ENCODE results near the gene KLK11.

KLK11 gene

DNA sequence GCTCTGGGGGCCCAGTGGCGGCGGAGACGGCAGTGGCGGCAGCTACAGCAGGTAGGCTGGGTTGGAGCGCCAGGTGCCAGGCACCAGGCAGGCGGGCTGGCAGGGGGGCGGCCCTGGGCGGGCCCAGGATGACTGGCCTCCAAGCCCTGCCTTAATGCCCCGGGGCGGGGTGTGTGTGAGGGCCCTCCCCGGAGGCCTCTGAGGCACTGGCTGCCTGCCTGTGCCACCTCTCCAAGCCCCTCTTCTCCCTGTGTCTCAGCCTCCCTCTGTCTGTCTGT, at the start of gene KLK11:
Gene KLK11 (minus strand): TSS at position 63 of the 278 bp plus-strand sequence. CDS start 985 bp downstream, outside the sequence.
- no peak within 1 kb of the TSS for H3K4me3 ChIP-seq (ENCODE audit: low read depth, low read length)

DNA sequence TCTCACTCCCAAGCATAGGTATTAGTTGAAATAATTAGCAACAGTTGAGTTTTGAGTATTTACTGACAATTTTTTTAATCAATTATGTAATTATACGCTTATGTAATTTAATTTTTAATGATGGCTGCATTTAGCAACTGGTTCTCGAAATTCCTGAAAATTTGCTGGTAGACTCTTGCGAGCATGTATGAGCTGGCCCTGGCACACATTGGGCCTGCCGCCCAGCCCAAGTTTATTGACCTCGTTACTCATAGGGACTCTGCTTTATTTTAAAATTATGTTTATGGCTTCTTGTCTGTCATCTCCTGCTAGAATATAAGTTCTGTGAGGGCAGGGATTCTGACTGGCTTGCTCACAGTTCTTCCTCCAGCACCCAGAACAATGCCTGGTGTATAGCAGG, 49.6 kb upstream of the KLK11 start:
- H3K4me3 ChIP-seq (ENCODE audit: low read depth, low read length), result no peak overlapping the region

DNA sequence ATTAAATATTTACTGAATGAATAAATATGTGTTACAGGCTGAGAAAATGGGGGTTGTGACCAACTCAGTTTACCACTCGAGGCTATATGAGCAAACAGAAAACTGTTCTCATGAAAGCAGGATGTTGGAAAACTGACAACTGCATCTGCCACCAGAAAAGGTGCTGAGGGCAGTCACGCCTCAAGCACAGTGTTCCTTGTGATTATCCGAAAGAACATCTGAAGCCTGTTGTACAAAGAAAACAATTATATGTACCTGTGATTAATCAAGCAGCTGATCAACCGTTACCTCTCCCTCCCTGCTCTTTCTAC, 44.6 kb upstream of the KLK11 start:
- no peak overlapping the region for H3K4me3 ChIP-seq (ENCODE audit: low read depth, low read length)

- no peak overlapping the region for H3K4me3 ChIP-seq (ENCODE audit: low read depth, low read length)
These were observed 44.1 kb upstream of the KLK11 start for GRCh38 chr19:51070334-51071094.

GRCh38 chr19:51066393-51067186, 40.2 kb upstream of the KLK11 start:
- H3K4me3 ChIP-seq (ENCODE audit: low read depth, low read length), result no peak overlapping the region

GRCh38 chr19:51065221-51065960, 39.0 kb upstream of the KLK11 start:
- peak overlapping the region; percentile 47 for H3K4me3 ChIP-seq (ENCODE audit: low read depth, low read length)

GRCh38 chr19:51064534-51065220, 38.3 kb upstream of the KLK11 start, which contains the start of gene KLK13:
Gene KLK13 (minus strand): TSS chr19:51065092. CDS start chr19:51065067, 25 bp downstream.
- H3K4me3 ChIP-seq (ENCODE audit: low read depth, low read length), result peak within 1 kb of the TSS; percentile 47

GRCh38 chr19:51063664-51064063, 37.2 kb upstream of the KLK11 start:
- H3K4me3 ChIP-seq (ENCODE audit: low read depth, low read length), result no peak overlapping the region

DNA sequence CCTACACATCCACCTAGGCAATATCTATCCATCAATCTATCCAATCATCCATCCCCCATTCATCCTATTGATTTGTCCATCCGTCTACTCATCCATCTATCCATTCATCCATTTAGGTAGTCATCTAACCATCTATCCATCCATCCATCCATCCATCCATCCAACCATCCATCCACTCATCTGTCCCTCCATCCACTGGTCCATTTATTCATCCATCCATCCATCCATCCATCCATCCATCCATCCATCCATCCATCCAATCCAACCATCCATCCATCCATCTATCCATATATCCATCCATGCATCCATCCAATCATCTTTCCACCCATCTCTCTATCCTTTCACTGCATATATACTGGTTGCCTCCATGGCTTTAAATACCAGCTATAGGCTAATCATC, 34.6 kb upstream of the KLK11 start:
- H3K4me3 ChIP-seq (ENCODE audit: low read depth, low read length), result no peak overlapping the region

DNA sequence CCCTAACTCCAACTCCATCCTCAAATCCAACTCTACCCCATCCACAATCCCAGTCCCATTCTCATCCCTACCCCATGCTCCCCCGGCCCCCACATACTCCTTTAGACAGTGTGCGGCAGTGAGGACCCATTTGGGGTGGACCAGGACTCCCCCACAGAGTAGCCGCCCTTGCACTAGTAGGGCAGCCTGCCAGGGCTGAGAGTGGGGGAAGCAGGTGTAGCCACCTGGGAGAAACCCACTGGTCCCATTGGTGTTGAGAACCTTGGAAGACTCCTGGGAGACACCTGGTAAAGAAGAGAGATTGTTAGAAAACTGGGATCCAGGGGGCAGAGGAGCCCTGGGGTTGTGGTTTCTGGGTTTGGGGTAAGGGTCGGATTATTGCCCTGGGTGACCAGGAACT, 33.9 kb upstream of the KLK11 start:
- no peak overlapping the region for H3K4me3 ChIP-seq (ENCODE audit: low read depth, low read length)

DNA sequence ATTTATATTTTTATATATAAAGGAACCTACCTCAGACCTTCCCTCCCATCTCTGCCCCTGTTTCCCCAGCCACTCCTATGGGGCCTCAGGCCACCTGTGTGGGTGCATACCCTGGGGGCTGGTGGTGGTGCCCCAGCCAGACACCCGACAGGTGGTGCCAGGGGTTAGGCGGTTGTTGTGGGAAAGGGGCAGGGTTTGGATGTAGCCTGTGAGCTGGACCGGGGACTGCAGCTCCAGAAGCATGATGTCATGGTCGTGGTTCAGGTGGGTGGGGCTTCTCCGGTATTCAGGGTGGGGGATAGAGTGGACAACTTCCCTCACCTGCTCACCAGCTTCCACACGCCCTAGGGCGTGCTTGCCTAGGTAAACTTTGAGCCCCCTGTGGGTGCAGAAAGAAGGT, 33.3 kb upstream of the KLK11 start:
- no peak overlapping the region for H3K4me3 ChIP-seq (ENCODE audit: low read depth, low read length)

- H3K4me3 ChIP-seq (ENCODE audit: low read depth, low read length), result no peak overlapping the region
These were observed 29.4 kb upstream of the KLK11 start for GRCh38 chr19:51055866-51056265.

DNA sequence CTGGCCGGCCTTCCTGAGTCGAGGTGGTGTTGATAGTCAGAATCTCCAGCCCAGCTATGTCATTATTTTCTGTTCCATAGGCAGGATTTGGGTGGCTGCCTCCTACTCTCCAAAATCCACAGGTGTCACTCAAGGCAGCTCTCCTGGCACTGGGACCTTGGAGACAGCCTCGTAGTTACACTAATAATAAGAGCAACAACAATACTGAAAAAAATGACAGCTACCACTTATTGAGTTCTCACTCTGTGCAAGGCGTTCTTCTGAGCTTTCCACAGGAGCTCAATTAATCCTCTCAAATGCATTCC, 20.6 kb upstream of the KLK11 start:
- H3K4me3 ChIP-seq (ENCODE audit: low read depth, low read length), result no peak overlapping the region

DNA sequence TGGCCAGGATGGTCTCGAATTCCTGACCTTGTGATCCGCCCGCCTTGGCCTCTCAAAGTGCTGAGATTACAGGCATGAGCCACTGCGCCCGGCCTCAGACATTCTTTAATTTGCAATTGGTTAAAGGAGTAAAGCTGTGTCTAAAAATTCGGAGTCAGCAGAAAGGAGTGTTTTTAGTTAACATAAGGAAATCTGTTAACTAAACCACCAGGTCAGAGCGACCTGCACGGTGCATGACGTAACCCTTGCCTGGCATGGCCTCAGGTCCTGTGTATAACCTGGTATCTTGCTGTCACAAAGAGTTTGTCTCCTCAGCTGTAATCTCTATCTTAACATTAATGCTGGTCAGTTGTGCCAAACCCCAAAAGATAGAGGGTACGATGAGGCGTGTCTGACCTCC, 17.9 kb upstream of the KLK11 start:
- H3K4me3 ChIP-seq (ENCODE audit: low read depth, low read length), result no peak overlapping the region

DNA sequence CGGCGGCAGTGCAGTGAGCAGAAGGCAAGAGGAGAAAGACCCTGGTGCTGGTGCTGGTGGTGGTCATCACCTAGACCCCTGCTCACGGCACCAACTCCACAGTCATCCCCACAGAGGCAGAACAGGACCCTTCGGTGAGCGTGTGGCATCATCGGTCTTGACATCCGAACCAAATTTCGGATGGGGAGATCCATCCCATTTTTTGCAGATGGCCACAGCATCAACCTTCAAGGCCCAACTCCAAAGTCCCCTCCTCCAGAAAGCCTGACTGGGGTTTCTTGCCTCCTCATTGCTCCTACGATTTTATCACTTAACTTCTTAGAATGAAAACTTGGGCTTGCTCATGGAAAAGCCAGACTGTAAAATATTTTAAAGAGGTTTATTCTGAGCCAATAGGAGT, 17.1 kb upstream of the KLK11 start:
- no peak overlapping the region for H3K4me3 ChIP-seq (ENCODE audit: low read depth, low read length)

- H3K4me3 ChIP-seq (ENCODE audit: low read depth, low read length), result no peak overlapping the region
These were observed 13.7 kb upstream of the KLK11 start for GRCh38 chr19:51040151-51040550.

GRCh38 chr19:51036519-51036918, 10.1 kb upstream of the KLK11 start:
- H3K4me3 ChIP-seq (ENCODE audit: low read depth, low read length), result no peak overlapping the region

DNA sequence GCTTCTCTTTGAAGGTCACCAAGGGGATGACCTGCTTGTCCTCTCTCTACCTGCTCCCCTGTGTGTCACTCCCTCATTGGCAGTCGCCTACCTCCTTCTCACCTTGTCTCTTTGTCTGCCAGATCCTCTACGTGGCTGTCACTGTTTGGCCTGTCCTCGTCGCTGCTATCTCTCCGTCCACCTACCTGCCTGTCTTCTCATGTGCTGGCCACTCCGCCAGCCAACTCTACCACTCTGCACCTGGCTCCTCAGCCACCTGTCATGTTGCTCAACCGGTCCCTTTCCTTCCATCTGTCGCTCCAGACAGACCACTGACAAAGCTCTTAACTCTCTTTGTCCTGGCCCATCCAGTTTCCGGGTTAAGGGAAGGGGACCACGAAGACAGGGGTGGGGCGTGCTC, 8.3 kb upstream of the KLK11 start, which contains the start of gene KLK12:
Gene KLK12 (minus strand): TSS at position 299 of the 400 bp plus-strand sequence. CDS start 381 bp downstream, outside the sequence.
- H3K4me3 ChIP-seq (ENCODE audit: low read depth, low read length), result no peak within 1 kb of the TSS

GRCh38 chr19:51031880-51032225, 5.4 kb upstream of the KLK11 start:
- H3K4me3 ChIP-seq (ENCODE audit: low read depth, low read length), result no peak overlapping the region

DNA sequence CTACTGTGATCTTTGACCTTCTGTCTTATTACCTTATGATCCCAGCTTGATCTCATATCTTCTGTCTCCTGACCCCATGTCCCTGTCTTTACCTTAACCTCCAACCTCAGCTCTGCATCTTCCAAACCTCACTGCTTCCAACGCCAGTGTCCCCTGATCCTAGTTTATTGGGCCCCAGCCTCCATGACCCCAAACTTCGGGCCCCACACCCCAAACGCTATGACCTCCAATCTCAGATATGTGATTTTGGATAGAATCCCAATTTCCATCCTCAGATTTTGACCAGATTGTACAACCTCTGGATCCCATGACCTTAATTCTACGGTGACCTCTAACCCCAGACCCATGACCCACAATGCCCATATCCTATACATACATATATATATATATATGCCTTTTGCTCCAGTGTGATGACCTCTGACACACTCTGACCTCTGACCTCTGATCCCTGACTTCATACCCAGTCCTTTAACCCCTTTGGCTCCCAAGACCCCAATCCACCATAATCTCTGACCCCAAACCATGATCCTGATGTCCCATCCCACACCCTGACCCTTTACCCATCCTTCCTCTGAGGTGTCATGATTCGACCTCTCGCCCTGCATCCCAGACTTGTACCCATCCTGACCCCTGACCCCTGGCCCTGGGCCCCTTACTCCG, 4.9 kb upstream of the KLK11 start:
- H3K4me3 ChIP-seq (ENCODE audit: low read depth, low read length), result no peak overlapping the region

DNA sequence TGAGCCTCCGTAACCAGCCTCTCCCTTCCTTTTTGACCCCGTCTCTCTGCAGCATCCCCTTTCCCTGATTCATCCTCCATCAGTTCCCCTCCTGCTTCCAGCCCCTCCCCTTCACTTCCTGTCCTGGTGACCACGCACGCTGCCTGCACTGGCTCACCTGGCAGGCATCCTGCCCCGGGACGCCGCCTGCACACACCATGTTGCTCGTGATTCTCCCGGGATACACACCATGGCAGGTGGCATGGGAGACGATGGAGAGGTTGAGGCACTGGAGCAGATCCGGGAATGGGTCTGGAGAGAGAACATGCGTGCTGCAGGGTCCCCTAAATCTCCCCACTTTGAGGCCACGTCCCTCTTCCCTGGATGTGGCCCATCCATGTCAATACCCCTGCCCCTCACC, 4.2 kb upstream of the KLK11 start:
- no peak overlapping the region for H3K4me3 ChIP-seq (ENCODE audit: low read depth, low read length)

Measured in iPS-11a (cell line).